Duodenal mucosa (tissue), 2 donors: ENCODE measurements around the gene FSTL4.
"Not testable (repeated sequence)": the region's sequence is repeated elsewhere in the genome, so short reads cannot be mapped to it uniquely, and the experiment has no call there.

Experiments
- H3K27ac ChIP-seq: one replicate; pipeline ENCODE4 v1.7.0; 2013; ENCODE audit warnings: low read depth, low read length
- H3K27me3 ChIP-seq, 2 donors: one replicate each; pipeline ENCODE4 v1.7.0; 2013; ENCODE audit warnings: low read length in 2 of 2, control low read depth in 1 of 2; ENCODE audit not compliant: insufficient read depth in 2 of 2, control insufficient read depth in 1 of 2
- H3K36me3 ChIP-seq, 2 donors: one replicate each; pipeline ENCODE4 v1.7.0; 2013; ENCODE audit warnings: low read length in 2 of 2, control low read depth in 1 of 2; ENCODE audit not compliant: insufficient read depth in 2 of 2, control insufficient read depth in 1 of 2
- H3K4me1 ChIP-seq, 2 donors: one replicate each; pipeline ENCODE4 v1.7.0; 2013; ENCODE audit warnings: low read length in 2 of 2, control low read depth in 1 of 2; ENCODE audit not compliant: insufficient read depth in 2 of 2, control insufficient read depth in 1 of 2
- H3K4me3 ChIP-seq, 2 donors: one replicate each; pipeline ENCODE4 v1.7.0; 2013; ENCODE audit warnings: low read length in 2 of 2, low read depth in 1 of 2
- H3K9ac ChIP-seq, 2 donors: one replicate each; pipeline ENCODE4 v1.7.0; 2013; ENCODE audit warnings: low read length in 2 of 2, low read depth in 1 of 2
- H3K9me3 ChIP-seq, 2 donors: one replicate each; pipeline ENCODE4 v1.7.0; 2013; ENCODE audit warnings: low read length in 2 of 2, control low read depth in 1 of 2; ENCODE audit not compliant: control insufficient read depth in 1 of 2

Gene FSTL4

DNA sequence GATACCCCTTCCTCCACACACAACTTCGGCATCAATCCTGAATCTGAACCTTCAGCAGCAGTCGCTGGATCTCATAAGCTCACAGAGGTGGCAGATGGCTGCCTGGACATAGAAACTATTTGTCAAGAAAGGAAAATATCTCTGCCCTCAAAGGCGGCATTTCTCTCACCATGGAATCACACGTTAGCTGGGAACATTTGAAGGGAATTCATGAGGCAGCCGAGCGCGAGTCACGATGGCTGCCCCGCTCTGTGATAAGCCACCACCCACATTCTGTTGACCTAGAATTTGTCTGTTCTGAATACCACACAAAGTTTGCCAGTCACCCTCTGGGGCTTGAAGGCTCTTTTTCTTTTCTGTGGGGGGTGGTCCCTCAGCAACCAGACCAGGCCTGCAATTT lies 157.9 kb downstream of the FSTL4 start:
- Histone ChIP-seq H3K9ac (no peak overlapping the region), H3K27ac (no peak overlapping the region), H3K27me3 (peaks cover 0 to 8% of the 10 kb centered on the region in 2 donors), H3K4me3 (no peak overlapping the region), H3K4me1 (no peaks in the 10 kb centered on the region), H3K9me3 (no peaks in the 10 kb centered on the region), H3K36me3 (no peaks in the 10 kb centered on the region)

DNA sequence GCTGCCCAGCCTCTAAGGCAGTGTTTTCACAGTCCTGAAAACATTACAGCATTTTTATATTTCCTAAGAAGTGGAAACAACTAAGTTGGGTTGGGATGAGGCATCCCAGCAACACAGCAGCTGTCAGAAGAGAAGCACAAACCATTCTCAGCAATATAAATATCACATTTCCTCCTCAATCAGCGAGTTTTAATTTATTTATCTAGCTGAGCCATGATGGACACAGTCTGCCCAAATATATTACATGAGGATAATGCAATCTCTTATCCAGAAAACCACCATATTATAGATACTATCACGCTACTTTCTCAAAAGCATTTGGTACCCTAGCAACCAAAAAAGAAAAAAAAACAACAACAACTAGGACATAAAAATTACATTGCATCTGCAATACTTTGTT lies 158.5 kb downstream of the FSTL4 start:
- no peaks in the 10 kb centered on the region for H3K4me1 ChIP-seq
- H3K27me3 ChIP-seq = peaks cover 0 to 8% of the 10 kb centered on the region in 2 donors
- H3K9ac ChIP-seq = no peak overlapping the region
- H3K27ac ChIP-seq = no peak overlapping the region
- no peaks in the 10 kb centered on the region for H3K36me3 ChIP-seq
- H3K4me3 ChIP-seq = no peak overlapping the region
- H3K9me3 ChIP-seq = no peaks in the 10 kb centered on the region

DNA sequence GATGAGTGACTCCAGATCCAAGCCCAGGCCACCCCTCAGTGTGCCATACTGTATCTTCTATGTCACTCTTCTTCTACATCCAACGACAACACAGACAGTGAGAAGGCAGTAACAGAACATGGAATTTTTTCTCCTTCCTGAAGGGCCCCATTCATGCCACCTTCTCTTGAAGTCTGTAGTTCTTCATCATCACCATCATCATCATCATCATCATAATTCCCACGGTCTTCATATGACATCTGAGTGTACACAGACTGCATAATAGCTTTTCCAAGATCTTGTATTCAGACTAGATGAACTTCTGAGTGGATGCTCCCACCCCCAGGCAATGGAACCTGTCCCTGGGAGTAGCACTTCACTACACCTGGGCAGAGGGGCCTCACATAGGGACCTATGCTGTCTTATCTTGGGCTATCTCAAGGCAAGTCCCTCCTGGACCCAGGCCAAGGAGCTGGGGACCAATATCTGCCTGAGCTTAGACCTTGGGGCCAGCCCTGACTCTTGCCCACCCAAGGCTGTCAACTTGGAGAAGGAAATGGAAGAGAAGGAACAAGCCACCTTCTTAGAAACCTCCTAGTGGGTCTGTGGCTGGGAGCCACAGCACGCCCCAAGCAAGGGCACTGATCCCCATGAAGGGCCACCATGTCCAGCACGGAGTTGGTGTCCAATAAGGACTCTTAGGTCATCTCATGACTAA lies 159.1 kb downstream of the FSTL4 start:
- H3K4me1 ChIP-seq = no peaks in the 10 kb centered on the region
- H3K9me3 ChIP-seq = no peaks in the 10 kb centered on the region
- H3K9ac ChIP-seq = no peak overlapping the region
- no peaks in the 10 kb centered on the region for H3K36me3 ChIP-seq
- H3K4me3 ChIP-seq = no peak overlapping the region
- H3K27me3 ChIP-seq = peaks cover 0 to 8% of the 10 kb centered on the region in 2 donors
- H3K27ac ChIP-seq = no peak overlapping the region

DNA sequence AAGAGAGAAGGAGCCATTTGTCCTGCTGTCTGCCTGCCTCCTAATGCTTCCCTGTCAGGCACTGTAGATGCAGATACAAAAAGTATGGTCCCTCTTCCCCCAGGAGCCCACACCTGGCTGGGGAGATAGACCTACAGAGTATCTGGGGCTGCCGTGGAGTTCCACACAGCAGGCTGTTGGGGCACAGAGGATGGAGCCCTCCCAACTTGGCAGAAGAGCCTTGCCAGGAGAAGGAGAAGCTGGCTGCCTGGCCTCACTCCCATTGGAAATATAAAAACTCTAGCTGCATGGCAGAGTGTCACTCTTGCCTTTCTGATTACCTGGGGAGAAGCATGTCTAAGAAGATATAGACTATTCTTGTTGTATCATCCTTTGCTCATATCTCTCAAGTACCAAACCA lies 160.4 kb downstream of the FSTL4 start:
- no peaks in the 10 kb centered on the region for H3K36me3 ChIP-seq
- peaks cover 0 to 8% of the 10 kb centered on the region in 2 donors for H3K27me3 ChIP-seq
- H3K4me3 ChIP-seq = no peak overlapping the region
- H3K27ac ChIP-seq = no peak overlapping the region
- no peaks in the 10 kb centered on the region for H3K4me1 ChIP-seq
- no peak overlapping the region for H3K9ac ChIP-seq
- no peaks in the 10 kb centered on the region for H3K9me3 ChIP-seq

DNA sequence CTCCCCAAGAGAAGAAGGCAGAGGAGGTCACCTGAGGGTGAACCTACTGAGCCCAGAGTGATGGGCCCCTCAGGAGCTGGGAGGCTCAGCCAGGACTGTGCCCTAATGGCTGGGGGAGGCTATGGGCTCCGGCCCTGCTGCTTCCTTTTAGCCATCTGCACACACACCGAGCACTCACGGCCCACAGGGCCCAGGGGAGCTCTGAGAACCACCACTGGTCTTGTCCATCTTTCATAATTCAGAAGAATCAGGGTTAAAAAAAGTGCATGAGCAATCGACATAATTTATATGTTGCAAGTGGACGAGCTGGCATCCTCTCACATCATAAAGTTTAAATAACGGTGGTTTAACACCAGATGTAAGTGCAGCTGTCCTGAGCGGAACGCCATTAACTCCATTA lies 162.1 kb downstream of the FSTL4 start:
- Histone ChIP-seq H3K27ac (no peak overlapping the region), H3K4me3 (no peak overlapping the region), H3K9ac (no peak overlapping the region), H3K4me1 (no peaks in the 10 kb centered on the region), H3K27me3 (peaks cover 0 to 8% of the 10 kb centered on the region in 2 donors), H3K9me3 (no peaks in the 10 kb centered on the region), H3K36me3 (no peaks in the 10 kb centered on the region)

DNA sequence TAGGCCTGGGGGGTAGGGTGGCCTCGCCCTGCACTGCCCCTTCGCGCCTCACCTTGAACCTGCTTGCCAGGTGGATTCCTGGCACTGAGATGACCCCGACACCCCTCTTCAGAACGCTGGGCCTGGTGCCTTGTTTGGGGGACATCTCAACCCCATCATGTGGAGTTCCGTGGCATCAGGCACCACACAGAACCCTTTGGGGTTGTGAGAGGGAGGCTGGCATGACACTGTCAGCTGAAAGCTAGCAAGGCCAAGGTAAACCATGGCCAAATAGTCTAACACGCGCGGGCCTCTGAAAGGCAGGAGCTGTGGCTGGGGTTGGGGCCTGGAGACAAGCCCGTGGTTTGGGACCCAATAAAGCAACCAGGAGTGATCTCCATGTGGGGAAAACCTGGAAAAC lies 163.2 kb downstream of the FSTL4 start:
- H3K4me3 ChIP-seq = no peak overlapping the region
- H3K9ac ChIP-seq = no peak overlapping the region
- H3K9me3 ChIP-seq = no peaks in the 10 kb centered on the region
- H3K27ac ChIP-seq = no peak overlapping the region
- no peaks in the 10 kb centered on the region for H3K4me1 ChIP-seq
- no peaks in the 10 kb centered on the region for H3K36me3 ChIP-seq
- H3K27me3 ChIP-seq = peaks cover 0 to 8% of the 10 kb centered on the region in 2 donors

DNA sequence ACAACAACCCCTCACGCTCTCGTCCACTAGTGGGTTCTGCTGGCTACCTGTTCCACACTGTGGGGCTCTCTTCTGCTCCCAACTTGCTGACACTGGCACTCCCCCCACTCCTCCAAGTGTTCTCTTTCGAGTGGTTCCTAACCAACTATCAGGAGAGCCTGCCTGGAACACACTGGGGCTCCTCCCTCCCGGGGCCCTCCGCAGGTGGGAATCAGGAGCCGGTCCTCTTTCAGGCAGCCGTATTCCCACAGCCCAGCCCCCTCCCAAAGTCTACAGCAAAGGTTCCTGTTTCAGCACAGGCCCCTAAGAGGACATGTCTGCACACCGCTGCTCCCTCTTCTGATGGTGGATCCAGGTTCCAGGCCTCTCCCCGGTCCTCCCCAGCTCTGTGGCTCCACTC lies 165.9 kb downstream of the FSTL4 start:
- H3K9me3 ChIP-seq = no peaks in the 10 kb centered on the region

DNA sequence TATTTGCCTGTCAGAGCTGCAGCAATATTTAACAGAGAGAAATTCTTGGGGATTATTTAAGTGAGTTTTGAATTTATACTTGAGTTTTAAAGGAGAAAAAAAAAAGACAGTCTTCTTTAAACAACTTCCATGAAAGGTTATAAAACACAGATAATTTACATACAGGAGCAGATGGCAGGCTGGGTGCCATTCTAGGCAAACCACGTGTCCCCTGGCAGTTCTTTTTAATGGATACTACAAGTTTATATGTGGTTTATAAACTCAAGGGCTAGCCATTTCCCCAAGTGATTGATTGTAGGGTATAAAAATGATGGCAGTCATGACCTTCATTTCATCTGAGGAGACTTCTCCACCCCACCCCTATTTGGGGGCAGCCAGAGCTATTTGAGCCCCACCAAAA lies 166.6 kb downstream of the FSTL4 start:
- no peak overlapping the region for H3K4me3 ChIP-seq
- H3K27me3 ChIP-seq = no peaks in the 10 kb centered on the region
- no peaks in the 10 kb centered on the region for H3K36me3 ChIP-seq
- H3K4me1 ChIP-seq = no peaks in the 10 kb centered on the region
- H3K9ac ChIP-seq = no peak overlapping the region
- H3K9me3 ChIP-seq = no peaks in the 10 kb centered on the region
- H3K27ac ChIP-seq = no peak overlapping the region

More for the DNA sequence above, 165.9 kb downstream of the FSTL4 start:
- Histone ChIP-seq H3K4me3 (no peak overlapping the region), H3K27me3 (no peaks in the 10 kb centered on the region), H3K4me1 (no peaks in the 10 kb centered on the region), H3K9ac (no peak overlapping the region), H3K36me3 (no peaks in the 10 kb centered on the region), H3K27ac (no peak overlapping the region)

DNA sequence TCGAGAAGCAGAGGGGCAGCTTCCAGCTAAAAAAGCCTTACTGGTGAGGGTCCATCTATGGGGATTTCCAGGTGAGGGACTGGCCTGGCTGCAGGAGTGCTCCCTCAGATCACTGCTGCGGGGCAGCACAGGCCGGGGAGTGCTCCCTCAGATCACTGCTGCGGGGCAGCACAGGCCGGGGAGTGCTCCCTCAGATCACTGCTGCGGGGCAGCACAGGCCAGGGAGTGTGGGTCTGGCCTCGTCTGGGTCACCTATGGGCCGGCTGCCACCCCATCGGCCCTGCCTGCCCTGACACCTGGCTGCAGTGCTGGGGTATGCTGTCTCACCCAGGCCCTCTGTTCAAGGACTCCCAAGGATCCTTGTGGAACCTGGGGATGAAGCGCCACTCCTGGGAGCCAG lies 167.1 kb downstream of the FSTL4 start:
- not testable (repeated sequence) for H3K27ac ChIP-seq, H3K36me3 ChIP-seq, H3K4me3 ChIP-seq, H3K4me1 ChIP-seq, H3K27me3 ChIP-seq, H3K9me3 ChIP-seq, H3K9ac ChIP-seq

DNA sequence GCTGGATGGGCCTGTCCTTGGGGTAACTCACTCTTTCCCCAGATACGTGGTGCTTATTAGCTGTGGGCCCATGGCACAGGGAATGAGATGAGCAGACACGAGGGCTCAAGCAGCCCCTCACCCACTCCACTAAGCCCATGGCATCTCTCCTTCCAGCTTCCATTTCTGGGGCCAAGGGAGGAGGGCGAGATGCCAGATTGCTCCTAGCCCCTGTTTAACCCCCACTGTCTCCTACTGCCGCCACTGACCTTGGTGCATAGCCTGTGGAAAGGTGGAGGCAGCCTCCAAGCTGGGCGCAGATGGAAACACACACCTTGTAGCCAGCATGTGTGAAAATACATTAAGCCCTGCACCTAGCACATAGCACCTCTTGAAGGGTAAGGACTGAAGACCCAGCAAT lies 167.6 kb downstream of the FSTL4 start:
- Histone ChIP-seq H3K4me3 (no peak overlapping the region), H3K27me3 (no peaks in the 10 kb centered on the region), H3K4me1 (no peaks in the 10 kb centered on the region), H3K27ac (no peak overlapping the region), H3K36me3 (no peaks in the 10 kb centered on the region), H3K9ac (no peak overlapping the region), H3K9me3 (no peaks in the 10 kb centered on the region)
